Body of pancreas (tissue), 4 donors: ENCODE results near the gene TRAPPC2.

Source experiments
- CTCF ChIP-seq, 7 experiments: fragments of 450-650 bp in 4 of 7; fragments of 200-600 bp in 3 of 7; sonication (generic) in 3 of 7; IDR thresholded peaks; one replicate each; pipeline ENCODE4 v1.5.1; 2016 to 2019; ENCODE audit warnings: antibody characterized with exemption in 7 of 7
- POLR2A ChIP-seq, 3 donors: fragments of 450-650 bp; IDR thresholded peaks; one replicate each; pipeline ENCODE4 v1.6.1; 2016; ENCODE audit warnings: antibody characterized with exemption in 3 of 3, mild to moderate bottlenecking in 2 of 3

- no peak for TF ChIP-seq CTCF (IDR thresholded peaks at IDR 0.05)
- TF ChIP-seq POLR2A (IDR thresholded peaks at IDR 0.05) = no peak
Measured at GRCh38 chrX:13721371-13721770, 13.0 kb downstream of the TRAPPC2 start.
